Thyroid gland (tissue), 4 donors: ENCODE measurements around the gene STRBP.

Experiments
- CTCF ChIP-seq, 6 experiments: fragments of 200-600 bp in 3 of 6; fragments of 450-650 bp in 3 of 6; sonication (generic) in 3 of 6; IDR thresholded peaks; one replicate each; pipeline ENCODE4 v1.5.1; 2016 to 2019; ENCODE audit warnings: antibody characterized with exemption in 6 of 6, mild to moderate bottlenecking in 2 of 6, inconsistent platforms in 1 of 6, moderate library complexity in 1 of 6
- POLR2A ChIP-seq, 2 donors: fragments of 450-650 bp; IDR thresholded peaks; one replicate each; pipeline ENCODE4 v1.6.1; 2017; ENCODE audit warnings: antibody characterized with exemption in 2 of 2, mild to moderate bottlenecking in 2 of 2, moderate library complexity in 1 of 2

- TF ChIP-seq POLR2A (IDR thresholded peaks at IDR 0.05) (no peak), CTCF (IDR thresholded peaks at IDR 0.05) (no peak)
Measured at GRCh38 chr9:123111427-123112014, 156.9 kb downstream of the STRBP start.
